Medulla oblongata (tissue), 1 donor: ENCODE data around the gene CST6.

ENCODE experiments used
- DNase-seq: peaks from one replicate; pipeline ENCODE4 v3.0.0-alpha.2; 2015; ENCODE audit errors: extremely low spot score

Gene CST6

GRCh38 chr11:66011785-66012303, at the start of gene CST6:
Gene CST6 (plus strand): TSS chr11:66012008. CDS start chr11:66012045, 37 bp downstream.
- no peak for DNase-seq

- no peak for DNase-seq
Observed at GRCh38 chr11:65962141-65962564, 49.7 kb upstream of the CST6 start.

GRCh38 chr11:65964906-65965305, 46.9 kb upstream of the CST6 start:
- no peak for DNase-seq

- no peak for DNase-seq
Observed at GRCh38 chr11:65965986-65966762, 45.6 kb upstream of the CST6 start.

- no peak for DNase-seq
Observed at GRCh38 chr11:65967329-65967934, 44.4 kb upstream of the CST6 start.

GRCh38 chr11:65968600-65969482, 43.0 kb upstream of the CST6 start:
- no peak for DNase-seq

- no peak for DNase-seq
Observed at GRCh38 chr11:65972116-65972515, 39.7 kb upstream of the CST6 start.

- DNase-seq = no peak
Observed at GRCh38 chr11:65973439-65974110, 38.2 kb upstream of the CST6 start.

- no peak for DNase-seq
Observed at GRCh38 chr11:65975771-65976170, 36.0 kb upstream of the CST6 start.

GRCh38 chr11:65976216-65977176, 35.3 kb upstream of the CST6 start:
- no peak for DNase-seq

- DNase-seq = no peak
Observed at GRCh38 chr11:65977621-65978390, 34.0 kb upstream of the CST6 start.

GRCh38 chr11:65978391-65979238, 33.2 kb upstream of the CST6 start:
- no peak for DNase-seq

GRCh38 chr11:65979261-65979759, 32.5 kb upstream of the CST6 start:
- no peak for DNase-seq

GRCh38 chr11:65981101-65981740, 30.6 kb upstream of the CST6 start:
- DNase-seq = no peak

- DNase-seq = no peak
Observed at GRCh38 chr11:65981972-65982823, 29.6 kb upstream of the CST6 start.

- no peak for DNase-seq
Observed at GRCh38 chr11:65982824-65983588, 28.8 kb upstream of the CST6 start.
